ENCODE measurements around the gene DLGAP4.

Gene DLGAP4

DNA sequence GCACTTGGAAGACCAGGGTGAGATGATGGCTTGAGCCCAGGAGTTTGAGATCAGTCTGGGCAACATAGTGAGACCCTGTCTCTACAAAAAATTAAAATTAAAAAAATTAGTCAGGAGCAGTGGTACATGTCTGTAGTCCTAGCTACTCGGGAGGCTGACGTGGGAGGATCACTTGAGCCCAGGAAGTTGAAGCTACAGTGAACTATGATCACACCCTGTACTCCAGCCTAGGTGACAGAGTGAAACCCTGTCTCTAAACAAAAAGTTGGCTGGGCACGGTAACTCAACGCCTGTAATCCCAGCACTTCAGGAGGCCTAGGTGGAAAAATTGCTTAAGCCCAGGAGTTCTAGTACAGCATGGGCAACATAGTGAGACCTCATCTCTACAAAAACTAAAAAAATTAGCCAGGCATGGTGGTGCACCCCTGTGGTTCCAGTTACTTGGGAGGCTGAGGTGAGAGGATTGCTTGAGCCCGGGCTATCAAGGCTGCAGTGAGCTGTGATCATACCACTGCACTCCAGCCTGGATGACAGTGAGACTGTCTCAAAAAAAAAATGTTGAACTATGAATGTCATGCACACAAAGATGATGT is 174.4 kb downstream of the DLGAP4 start:
- DNase-seq = no peak

DNA sequence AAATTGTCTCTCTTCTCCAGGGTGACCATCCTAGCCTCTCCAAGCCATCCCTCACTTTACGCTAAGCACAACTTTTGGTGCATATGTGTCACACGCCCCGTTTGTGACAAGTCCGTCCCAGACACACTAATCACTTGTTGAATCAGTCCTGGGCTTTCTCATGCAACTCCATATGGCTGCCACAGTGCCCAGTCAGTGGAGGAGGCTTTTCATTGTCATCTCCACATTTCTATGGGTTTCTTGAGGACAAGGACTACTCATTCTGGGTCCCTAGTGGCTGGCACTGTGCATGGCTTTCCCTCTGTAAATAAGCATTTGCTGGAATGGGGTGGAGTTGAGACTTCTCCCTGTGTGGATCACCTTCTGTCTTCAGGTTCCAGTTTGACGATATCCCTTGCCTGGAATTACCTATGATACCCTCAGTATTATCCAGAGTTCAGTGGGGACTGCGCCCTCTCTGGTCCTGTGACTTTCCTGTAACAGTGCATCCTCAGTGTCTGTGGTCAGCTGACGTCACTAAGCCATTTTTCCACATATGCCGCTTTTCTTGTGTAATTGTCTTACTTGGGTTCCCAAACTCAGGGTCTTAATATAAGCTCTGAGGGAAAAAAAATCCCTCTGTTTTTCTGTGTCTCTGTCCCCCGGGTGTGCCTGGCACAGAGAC is 175.4 kb downstream of the DLGAP4 start:
- DNase-seq = no peak

DNA sequence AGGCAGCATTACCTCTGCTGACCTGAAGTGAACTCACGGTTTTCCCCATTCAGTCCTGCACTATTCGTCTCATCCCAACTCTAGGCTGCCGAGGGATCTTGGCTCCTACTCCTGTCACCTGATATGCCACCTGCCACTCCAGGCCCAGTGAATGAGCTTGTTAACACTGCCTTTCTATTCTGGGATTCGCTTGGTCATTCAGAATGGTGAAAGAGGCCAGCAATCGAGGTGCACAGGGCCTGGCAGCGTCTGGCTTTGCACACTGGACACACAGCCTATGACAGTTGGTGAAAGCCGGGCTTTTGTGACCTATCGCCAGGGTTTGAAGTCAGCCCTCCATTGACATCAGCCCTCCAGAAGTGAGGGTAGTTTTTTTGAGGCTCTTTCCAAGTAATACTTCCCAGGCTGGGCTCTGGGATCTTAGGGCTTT is 175.9 kb downstream of the DLGAP4 start:
- no peak for DNase-seq

DNA sequence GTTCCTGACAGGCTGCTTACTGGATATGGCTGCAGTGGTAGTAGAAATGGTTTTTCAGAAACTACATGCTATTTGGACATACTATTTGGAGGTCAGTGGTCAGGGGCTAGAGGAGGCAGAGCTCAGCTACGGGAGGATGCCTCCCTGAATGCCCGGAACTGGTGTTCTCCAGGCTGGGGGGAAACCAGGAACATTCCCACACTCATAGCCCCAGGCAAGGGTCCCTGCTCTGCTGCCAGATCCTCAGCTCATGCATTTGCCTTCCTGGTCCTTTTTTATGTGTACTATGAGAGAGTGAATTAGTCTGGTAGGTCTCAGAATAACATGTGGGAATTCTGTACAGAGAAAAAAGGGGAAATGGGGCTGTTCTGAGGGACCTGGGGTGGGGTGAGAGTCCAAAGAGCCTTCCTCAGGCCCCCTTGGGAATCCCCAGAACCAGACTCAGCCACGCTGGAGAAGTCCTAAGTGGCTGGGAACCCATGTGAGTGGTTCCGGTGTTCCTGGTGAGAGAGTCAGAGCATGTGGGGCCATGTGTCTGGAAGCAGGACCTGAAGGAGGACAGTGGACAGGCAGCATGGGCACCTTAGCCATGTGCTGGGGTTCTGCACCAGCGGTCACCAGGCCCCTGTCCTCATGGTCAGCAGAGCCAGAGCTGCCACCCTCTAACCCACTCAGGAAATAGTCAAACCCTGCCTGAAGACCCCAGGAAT is 177.2 kb downstream of the DLGAP4 start:
- DNase-seq = no peak

GRCh38 chr20:36483919-36484808 is 178.0 kb downstream of the DLGAP4 start:
- DNase-seq = no peak

DNA sequence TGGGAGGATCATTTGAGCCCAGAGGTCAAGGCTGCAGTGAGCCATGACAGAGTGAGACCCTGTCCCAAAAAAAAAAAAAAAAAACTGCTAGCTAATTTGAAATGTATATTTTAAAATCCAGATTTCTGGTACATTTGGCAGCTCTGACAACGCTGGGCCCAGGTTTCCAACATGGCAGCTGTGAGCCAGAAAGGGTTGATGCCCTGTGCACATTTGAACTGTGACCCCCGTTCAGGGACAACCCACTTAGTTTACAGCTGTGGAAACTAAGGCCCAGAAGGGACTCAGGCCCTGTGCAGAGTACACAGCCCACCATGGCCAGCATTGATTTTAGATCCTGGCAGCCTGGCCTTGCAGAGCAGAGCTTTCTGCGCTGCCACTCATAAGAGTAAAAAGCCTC is 179.1 kb downstream of the DLGAP4 start:
- no peak for DNase-seq

GRCh38 chr20:36487069-36487468 is 180.9 kb downstream of the DLGAP4 start:
- no peak for DNase-seq

DNA sequence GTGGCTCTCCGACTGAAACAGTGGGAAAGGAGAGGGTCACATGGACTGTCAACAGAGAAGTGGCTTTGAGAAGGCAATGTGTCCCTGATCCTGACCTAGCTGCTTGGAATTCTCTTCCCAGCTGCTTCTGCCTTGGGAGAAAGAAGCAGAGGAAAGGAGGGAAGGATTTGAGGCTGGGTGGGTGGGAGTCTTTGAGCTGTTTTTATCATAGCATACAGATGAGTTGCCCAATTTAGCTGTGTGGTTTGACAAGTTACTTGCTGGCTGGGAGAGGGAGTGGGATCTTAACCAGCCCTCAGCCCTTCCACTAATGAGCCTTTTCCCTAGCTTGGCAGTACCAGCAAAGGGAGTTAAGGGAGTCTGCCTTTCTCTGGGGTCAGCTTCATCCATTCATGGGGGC is 184.1 kb downstream of the DLGAP4 start:
- DNase-seq = no peak

DNA sequence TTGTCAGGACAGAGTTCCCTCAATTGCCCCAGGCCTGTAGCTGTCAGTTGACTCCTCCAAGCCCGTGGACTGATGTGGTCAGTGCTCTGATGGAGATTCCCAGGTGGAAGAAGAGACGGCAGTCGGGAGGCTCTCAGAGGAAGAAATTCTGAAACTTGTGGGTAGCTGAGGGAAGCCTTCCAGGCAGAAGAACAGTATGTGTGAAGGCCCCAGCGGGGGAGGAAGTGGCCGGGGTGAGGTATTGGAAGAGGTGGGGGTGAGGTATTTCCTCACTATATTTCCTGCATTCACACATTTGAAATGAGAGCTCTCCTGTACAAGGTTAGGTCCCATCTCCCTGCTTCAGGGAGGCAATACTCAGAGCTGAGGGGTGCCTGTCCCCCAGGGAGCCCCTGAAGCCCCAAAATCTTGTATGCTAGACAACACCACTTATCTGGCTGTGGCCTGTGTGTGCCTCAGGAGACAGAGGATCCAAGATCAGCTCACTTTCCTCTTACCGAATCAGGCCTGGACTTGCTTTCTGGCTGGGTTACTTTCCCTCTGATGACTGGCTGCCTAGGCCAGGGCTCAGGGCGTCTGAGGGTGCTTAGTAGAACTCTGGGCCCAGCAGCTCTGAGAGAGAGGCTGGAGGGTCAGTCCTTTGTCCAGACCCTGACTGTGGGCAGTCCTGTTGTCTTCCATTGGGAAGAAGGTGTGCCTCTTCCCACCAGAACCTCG is 185.9 kb downstream of the DLGAP4 start:
- DNase-seq = peak; percentile 81

GRCh38 chr20:36493051-36493800 is 187.1 kb downstream of the DLGAP4 start:
- DNase-seq = peak; percentile 15

DNA sequence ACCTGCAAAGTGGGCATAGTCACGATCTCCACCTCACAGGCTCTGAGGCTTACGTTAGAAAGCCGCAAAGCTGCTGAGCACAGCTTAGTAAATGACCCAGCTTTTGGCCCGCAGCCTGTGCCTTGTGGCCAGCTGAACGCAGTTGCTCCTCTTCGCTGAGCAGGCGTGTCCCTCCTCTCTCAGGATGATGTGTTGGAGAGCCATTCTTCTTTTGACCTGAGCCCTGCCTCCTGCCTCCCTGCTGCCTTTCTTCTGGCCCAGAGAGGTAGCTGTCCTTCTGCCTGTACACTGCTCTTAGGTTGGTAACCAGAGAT is 187.6 kb downstream of the DLGAP4 start:
- DNase-seq = no peak

- DNase-seq = no peak
Measured at GRCh38 chr20:36496707-36497669, 190.8 kb downstream of the DLGAP4 start.

- DNase-seq = no peak
Measured at GRCh38 chr20:36497856-36498255, 191.7 kb downstream of the DLGAP4 start.

DNA sequence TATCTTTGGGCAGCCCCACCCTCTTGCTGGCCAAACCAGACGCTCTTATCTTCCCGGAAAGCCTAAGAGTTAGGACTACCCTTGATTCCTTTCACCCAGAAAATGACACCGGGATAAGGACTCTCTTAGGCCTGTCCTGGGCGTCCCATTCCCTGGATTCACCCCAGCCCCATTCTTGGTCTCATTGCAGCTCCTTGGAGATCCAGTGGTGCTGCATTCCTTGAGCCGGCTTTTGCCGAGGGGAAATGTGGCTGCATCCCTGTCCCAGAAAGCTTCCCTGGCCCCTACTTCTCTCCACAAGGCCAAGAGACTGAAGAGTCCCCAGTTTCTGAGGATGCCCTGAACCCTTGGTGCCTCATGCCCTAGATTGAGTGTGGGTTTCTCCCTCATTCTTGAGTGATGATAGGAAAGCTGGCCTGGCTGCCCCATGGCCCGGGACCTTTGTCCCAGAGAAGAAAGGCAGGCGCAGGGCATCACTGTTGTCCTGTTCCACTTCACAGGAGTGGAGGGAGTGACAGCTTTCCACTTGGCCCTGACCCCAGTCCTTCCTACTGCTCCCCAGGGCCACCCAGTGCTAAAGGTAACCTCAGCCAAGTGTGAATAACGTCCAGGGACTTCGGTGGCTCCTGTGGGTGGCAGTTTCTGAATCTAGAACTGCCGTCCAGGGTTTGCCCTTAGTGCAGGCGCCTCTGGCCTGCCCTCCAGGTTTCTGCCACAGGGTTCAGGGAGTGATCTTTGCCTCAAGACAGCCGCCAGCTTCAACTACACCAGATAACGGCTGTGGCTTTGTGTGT is 192.4 kb downstream of the DLGAP4 start:
- DNase-seq = no peak

GRCh38 chr20:36499211-36499610 is 193.1 kb downstream of the DLGAP4 start:
- DNase-seq = no peak

GRCh38 chr20:36499723-36500501 is 193.8 kb downstream of the DLGAP4 start:
- DNase-seq = no peak

DNA sequence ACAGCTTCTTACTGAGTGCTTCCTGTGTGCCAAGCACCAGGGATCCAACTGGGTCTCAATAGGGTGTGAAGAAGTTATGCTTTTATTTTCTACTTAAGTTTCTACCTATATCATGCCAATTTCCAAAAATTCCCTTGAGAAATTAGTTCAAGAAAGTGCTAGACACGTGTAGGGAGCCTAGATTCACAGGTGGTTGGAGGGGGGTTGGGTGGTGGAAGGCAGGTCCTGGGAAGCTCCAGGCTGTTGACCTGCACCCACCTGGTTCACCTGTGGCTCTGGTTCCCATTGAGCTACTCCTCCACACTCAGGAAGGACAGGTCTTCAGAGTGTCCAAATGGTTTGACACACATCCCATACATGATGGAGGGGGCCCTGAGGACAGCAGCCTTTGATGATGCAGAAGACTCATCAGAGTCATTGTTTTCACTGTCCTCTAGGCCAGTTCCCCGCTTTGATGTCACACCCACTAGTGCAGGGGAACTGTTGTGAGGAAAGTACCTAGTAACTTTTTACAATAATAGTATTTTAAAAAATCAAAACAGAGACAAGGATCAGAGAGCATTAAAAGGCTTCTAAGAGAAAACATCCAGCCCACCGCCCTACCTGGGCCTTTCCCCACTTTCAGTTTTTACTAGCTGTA is 195.3 kb downstream of the DLGAP4 start:
- DNase-seq = no peak

DNA sequence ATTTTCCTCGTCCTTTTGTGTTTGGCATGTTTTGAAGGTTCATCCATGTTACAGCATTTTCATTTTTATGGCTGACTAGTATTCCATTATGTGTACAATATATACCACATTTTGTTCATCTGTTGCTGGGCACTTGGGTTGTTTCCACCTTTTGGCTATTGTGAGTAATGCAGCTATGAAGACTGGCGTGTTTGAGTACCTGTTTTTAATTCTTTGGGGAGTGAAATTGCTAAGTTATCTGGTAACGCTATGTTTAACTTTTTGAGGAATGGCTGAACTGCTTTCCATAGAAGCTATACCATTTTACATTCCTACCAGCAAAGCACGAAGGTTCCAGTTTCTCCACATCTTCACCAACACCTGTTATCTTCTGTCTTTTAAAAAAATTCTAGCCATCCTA is 198.2 kb downstream of the DLGAP4 start:
- DNase-seq = no peak

DNA sequence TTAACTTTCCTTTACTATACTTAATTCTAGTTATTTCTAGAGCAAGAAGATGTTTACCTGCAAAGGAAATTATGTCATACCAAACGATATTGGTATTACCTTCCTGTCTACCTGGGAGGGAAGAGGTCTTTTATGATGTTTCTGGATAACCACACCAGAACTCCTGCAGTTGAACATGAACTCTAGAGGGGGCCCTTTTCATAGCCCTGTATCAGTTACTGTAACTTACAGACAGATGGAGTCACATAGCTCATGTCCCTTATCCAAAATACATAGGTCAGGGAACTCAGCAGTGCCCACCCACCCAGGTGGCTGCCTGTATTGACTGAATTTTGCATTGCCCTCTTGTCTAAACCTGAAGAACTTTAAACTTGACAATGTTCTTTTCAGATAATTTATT is 200.1 kb downstream of the DLGAP4 start:
- peak; percentile 47 for DNase-seq
